HepG2 (cell line): Measurements from ENCODE around the gene KRABD2.

Experiments
- ATAC-seq: fragments of 200-7000 bp; cut with Tn5 transposase; 3 replicates; pipeline ENCODE4 v1.9.1; 2020; ENCODE audit warnings: mild to moderate bottlenecking, moderate library complexity
- BruUV-seq: library from RNA; stranded (reverse); fragments of 400-500 nt; replicated peaks from 2 replicates; lab custom pipeline; 2021; lab: Mats Ljungman, UMichigan
- CTCF ChIA-PET: fragments of 300-600 bp; formaldehyde crosslinking; extraction: SDS; loops from one replicate; lab custom pipeline; 2021; ENCODE audit warnings: low total read pairs, inconsistent platforms, low intra/inter-chr PET ratio; lab: Yijun Ruan, JAX
- POLR2A ChIA-PET: fragments of 350-600 bp; sonication (Branson Sonifier 250); formaldehyde crosslinking; loops from one replicate; lab custom pipeline; 2020; ENCODE audit warnings: antibody characterized with exemption, inconsistent platforms; lab: Yijun Ruan, JAX
- DNase-seq: peaks from one replicate; pipeline ENCODE4 v3.0.0-alpha.2; 2015; ENCODE audit warnings: low spot score
- FAIRE-seq: peaks from 3 replicates; lab custom pipeline; 2011; peaks lifted over from hg19 to GRCh38; lab: Jason Lieb, UNC
- H2AFZ ChIP-seq: one replicate; pipeline ENCODE4 v1.6.1; 2011; ENCODE audit warnings: low read length, inconsistent platforms
- H3K27ac ChIP-seq: fragments of 300-600 bp; 3 replicates; pipeline ENCODE4 v1.8.0; 2011; ENCODE audit warnings: mixed run types, mild to moderate bottlenecking, mixed read lengths, low read length, inconsistent platforms; ENCODE audit not compliant: insufficient read depth; ENCODE audit errors: extremely low read length
- H3K27me3 ChIP-seq, 2 experiments: fragments of 200-600 bp in 1 of 2; 2 replicates in 1 of 2; 3 replicates in 1 of 2; pipeline versions ENCODE4 v1.6.0 to v1.8.0; 2011; ENCODE audit warnings: low read length in 2 of 2, mild to moderate bottlenecking in 2 of 2, moderate library complexity in 2 of 2, inconsistent platforms in 1 of 2; ENCODE audit not compliant: insufficient read depth in 2 of 2, control insufficient read depth in 1 of 2
- H3K36me3 ChIP-seq, 2 experiments: fragments of 200-600 bp in 1 of 2; replicated peaks in 1 of 2; 2 replicates in 1 of 2; 3 replicates in 1 of 2; pipeline versions ENCODE4 v1.5.1 to v1.8.0; 2011; ENCODE audit warnings: low read length in 2 of 2, inconsistent platforms in 1 of 2; ENCODE audit not compliant: insufficient read depth in 2 of 2, control insufficient read depth in 1 of 2
- H3K4me1 ChIP-seq: 2 replicates; pipeline ENCODE4 v1.5.1; 2012; ENCODE audit warnings: low read length, inconsistent platforms; ENCODE audit not compliant: insufficient read depth
- H3K4me2 ChIP-seq: 2 replicates; pipeline ENCODE4 v1.6.0; 2011; ENCODE audit warnings: low read depth, low read length, inconsistent platforms
- H3K4me3 ChIP-seq, 3 experiments: fragments of 200-600 bp in 1 of 3; sonication (generic), shearing (Covaris generic) in 1 of 3; replicated peaks in 1 of 3; 2 replicates each; pipeline ENCODE4 v1.5.1; 2011 to 2016; ENCODE audit warnings: low read length in 3 of 3, inconsistent platforms in 2 of 3, low read depth in 2 of 3, mild to moderate bottlenecking in 2 of 3, control low read depth in 1 of 3, mixed read lengths in 1 of 3; ENCODE audit not compliant: insufficient read depth in 1 of 3
- H3K79me2 ChIP-seq: one replicate; pipeline ENCODE4 v1.6.1; 2011; ENCODE audit warnings: low read length, inconsistent platforms; ENCODE audit not compliant: insufficient read depth
- H3K9ac ChIP-seq: 2 replicates; pipeline ENCODE4 v1.6.0; 2011; ENCODE audit warnings: mild to moderate bottlenecking, low read depth, low read length, inconsistent platforms; ENCODE audit not compliant: insufficient read depth
- H3K9me3 ChIP-seq: 2 replicates; pipeline ENCODE4 v1.5.1; 2012; ENCODE audit warnings: mild to moderate bottlenecking, low read length
- H4K20me1 ChIP-seq: 2 replicates; pipeline ENCODE4 v1.6.0; 2011; ENCODE audit warnings: inconsistent platforms, mild to moderate bottlenecking, low read length, moderate library complexity; ENCODE audit not compliant: insufficient read depth
- AKNA ChIP-seq: sonication (generic); formaldehyde crosslinking; IDR thresholded peaks from 2 replicates; pipeline ENCODE4 v1.4.0; 2020; ENCODE audit warnings: missing genetic modification reagents, borderline replicate concordance
- HNF1B ChIP-seq: sonication (generic); formaldehyde crosslinking; IDR thresholded peaks from 2 replicates; pipeline ENCODE4 v1.5.1; 2020; ENCODE audit warnings: mild to moderate bottlenecking, moderate library complexity, missing genetic modification reagents
- HOXA5 ChIP-seq: sonication (generic); formaldehyde crosslinking; IDR thresholded peaks from 2 replicates; pipeline ENCODE4 v1.4.0; 2020; ENCODE audit warnings: missing genetic modification reagents
- PLRG1 ChIP-seq: fragments of 450-650 bp; conservative IDR thresholded peaks from 2 replicates; pipeline ENCODE4 v1.6.1; 2016
- SMARCE1 ChIP-seq: fragments of 450-650 bp; IDR thresholded peaks from 2 replicates; pipeline ENCODE4 v1.6.1; 2017; ENCODE audit warnings: borderline replicate concordance
- SNAPC5 ChIP-seq: sonication (generic); formaldehyde crosslinking; IDR thresholded peaks from 2 replicates; pipeline ENCODE4 v1.8.1; 2023; ENCODE audit warnings: mild to moderate bottlenecking, missing genetic modification reagents, borderline replicate concordance
- SRSF9 ChIP-seq: fragments of 200-400 bp; formaldehyde crosslinking; IDR thresholded peaks from 2 replicates; pipeline ENCODE4 v1.6.1; 2018; ENCODE audit warnings: borderline replicate concordance, mild to moderate bottlenecking, low read depth, low read length; ENCODE audit not compliant: insufficient read depth, poor library complexity, severe bottlenecking
- STAT5B ChIP-seq: sonication (generic); formaldehyde crosslinking; IDR thresholded peaks from 2 replicates; pipeline ENCODE4 v1.4.0; 2020; ENCODE audit warnings: missing genetic modification reagents
- ZNF460 ChIP-seq: sonication (generic); formaldehyde crosslinking; IDR thresholded peaks from 2 replicates; pipeline ENCODE4 v1.5.1; 2020; ENCODE audit warnings: missing genetic modification reagents, mild to moderate bottlenecking, borderline replicate concordance
- ZNF605 ChIP-seq: sonication (generic); formaldehyde crosslinking; IDR thresholded peaks from 2 replicates; pipeline ENCODE4 v1.8.0; 2022; ENCODE audit warnings: mild to moderate bottlenecking, missing genetic modification reagents
- ZNF687 ChIP-seq: sonication (generic); formaldehyde crosslinking; IDR thresholded peaks from 2 replicates; pipeline ENCODE4 v1.5.1; 2020; ENCODE audit warnings: mild to moderate bottlenecking, missing genetic modification reagents, moderate library complexity
- WGBS: methylation state at CpG from one replicate; pipeline ENCODE4 v1.1.6; 2017; ENCODE audit warnings: low lambda C conversion rate; 5-methylcytosine and 5-hydroxymethylcytosine counted together
- in situ Hi-C: cut with HindIII; loops from 2 replicates; pipeline ENCODE4 v1.10.0; 2017; ENCODE audit warnings: low pct_unique_long_range_greater_than_20kb; ENCODE audit not compliant: extremely low pct_ligation_motif_present
- intact Hi-C: fragments of 100-400 bp; cut with micrococcal nuclease; formaldehyde crosslinking; loops from one replicate; pipeline ENCODE4 v1.10.0; 2022; ENCODE audit not compliant: unreplicated experiment

The KRABD2 gene

GRCh38 chr17:8383143-8383822, 6.8 kb upstream of the KRABD2 start, which contains the start of gene RPL26:
RPL26 (minus strand) TSS chr17:8383193; CDS start chr17:8382310, 883 bp downstream.
- H3K4me2 ChIP-seq = peak within 1 kb of the TSS; percentile 87
- peak; percentile 98 for DNase-seq
- H2AFZ ChIP-seq = no peak within 1 kb of the TSS
- intact Hi-C loops (loop anchor here (2.0 to 10.0 kb wide), 2 partner anchors 52 to 362 kb away; partner anchors contain the start of genes CCDC42 and NDEL1), in situ Hi-C loops (no loop called here)
- BruUV-seq = no TSS peak
- peak; percentile 99 for FAIRE-seq
- H3K4me3 ChIP-seq = peak within 1 kb of the TSS; percentile 82 to 90 (median 87)
- no peaks in the 10 kb centered on the region for H3K9me3 ChIP-seq
- no peaks in the 10 kb centered on the region; a peak in 1 of 5 replicates for H3K27me3 ChIP-seq
- 2% methylated on average over 18 of the region's 55 CpGs for WGBS
- H4K20me1 ChIP-seq = peaks cover 32% of the 10 kb centered on the region
- peak within 1 kb of the TSS; percentile 64 for H3K27ac ChIP-seq
- ChIA-PET CTCF (interaction anchor here (1.1 to 2.0 kb wide), 4 partner anchors 68 to 403 kb away, joined by 3 to 7 read pairs (median 4); no protein-coding TSS in a partner anchor), POLR2A (interaction anchor here (1.0 to 1.8 kb wide), 11 partner anchors 8 to 363 kb away, joined by 3 to 11 read pairs (median 4); partner anchors contain the start of gene NDEL1)
- H3K9ac ChIP-seq = peak within 1 kb of the TSS; percentile 95
- peaks cover 53% of the 10 kb centered on the region for H3K4me1 ChIP-seq
- H3K36me3 ChIP-seq = peaks cover 9 to 30% of the 10 kb centered on the region in 2 experiments; a peak in 4 of 5 replicates
- H3K79me2 ChIP-seq = peaks cover 31% of the 10 kb centered on the region
- ATAC-seq = peak; percentile 89
- TF ChIP-seq STAT5B = no peak
- TF ChIP-seq ZNF687 = peak; percentile 89
- no peak for TF ChIP-seq SMARCE1
- no peak for TF ChIP-seq ZNF460
- no peak for TF ChIP-seq PLRG1
- TF ChIP-seq HNF1B = peak; percentile 82
- TF ChIP-seq AKNA = no peak
- peak; percentile 60; the same call in 1 of the 2 replicates for TF ChIP-seq HOXA5 (CRISPR knock-in tag)
- peak; percentile 74 for TF ChIP-seq ZNF605
- TF ChIP-seq SNAPC5 (CRISPR knock-in tag) = 0 out of 2 replicates have a peak, but pooled peaks have one; percentile 62
- TF ChIP-seq SRSF9 = no peak
